Upper lobe of left lung (tissue), 4 donors: ENCODE results near the gene RASIP1.
A peak's percentile ranks its signal among the peaks of the same experiment; 100 is the strongest.

Experiments
- POLR2A ChIP-seq, 4 donors: fragments of 450-650 bp; IDR thresholded peaks; one replicate each; pipeline ENCODE4 v1.5.1; 2016 to 2017; ENCODE audit warnings: antibody characterized with exemption in 4 of 4, mild to moderate bottlenecking in 2 of 4
- POLR2AphosphoS5 ChIP-seq, 2 donors: sonication (generic); formaldehyde crosslinking; IDR thresholded peaks; one replicate each; pipeline ENCODE4 v1.5.1; 2017; ENCODE audit warnings: antibody characterized with exemption in 2 of 2
- TF ChIP-seq, protein P1 (sequence below), 6 experiments: fragments of 450-650 bp in 4 of 6; fragments of 200-600 bp in 2 of 6; sonication (generic) in 2 of 6; IDR thresholded peaks; one replicate each; pipeline ENCODE4 v1.5.1; 2016 to 2019; ENCODE audit warnings: antibody characterized with exemption in 6 of 6

DNA sequence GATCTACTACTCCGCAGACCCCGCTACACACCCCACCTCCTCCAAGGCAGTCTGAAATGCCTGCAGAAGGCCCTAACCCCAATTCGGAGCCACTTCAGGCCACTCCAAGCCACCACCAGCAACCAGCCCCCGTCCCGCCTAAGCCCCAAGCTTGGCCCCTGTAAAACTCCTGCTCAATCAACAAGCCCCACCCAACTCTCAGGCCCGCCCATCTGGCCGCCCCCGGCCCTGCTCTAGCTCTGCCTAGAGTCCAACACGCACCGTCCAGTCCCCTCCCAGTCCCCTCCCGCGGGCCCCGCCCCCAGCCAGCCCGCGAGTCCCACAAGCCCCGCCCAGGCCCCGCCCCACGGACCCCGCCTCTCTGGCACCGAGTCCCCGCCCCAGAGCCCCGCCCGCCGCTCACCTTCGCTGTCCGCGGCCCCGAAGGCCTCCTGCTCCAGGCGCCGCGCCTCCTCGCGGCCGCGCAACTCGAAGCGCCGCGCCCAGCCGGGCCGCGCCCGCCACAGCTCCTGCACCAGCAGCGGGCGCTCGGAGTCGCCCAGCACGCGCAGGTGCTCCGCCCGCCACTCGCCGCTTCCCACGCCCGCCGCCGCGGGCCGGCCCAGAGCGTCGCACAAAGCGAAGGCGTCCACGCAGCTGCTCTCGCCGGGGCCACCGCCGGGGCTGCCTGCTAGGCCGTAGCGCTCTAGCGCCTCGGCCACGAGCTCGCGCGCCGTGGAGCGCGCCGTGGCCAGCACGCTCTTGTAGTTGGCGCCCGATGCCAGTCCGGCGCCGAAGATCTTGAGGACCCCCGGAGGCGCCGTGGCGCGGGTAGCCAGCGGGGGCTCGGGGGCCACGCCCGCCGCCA, 1.6 kb downstream of the RASIP1 start:
- TF ChIP-seq, protein P1, sequence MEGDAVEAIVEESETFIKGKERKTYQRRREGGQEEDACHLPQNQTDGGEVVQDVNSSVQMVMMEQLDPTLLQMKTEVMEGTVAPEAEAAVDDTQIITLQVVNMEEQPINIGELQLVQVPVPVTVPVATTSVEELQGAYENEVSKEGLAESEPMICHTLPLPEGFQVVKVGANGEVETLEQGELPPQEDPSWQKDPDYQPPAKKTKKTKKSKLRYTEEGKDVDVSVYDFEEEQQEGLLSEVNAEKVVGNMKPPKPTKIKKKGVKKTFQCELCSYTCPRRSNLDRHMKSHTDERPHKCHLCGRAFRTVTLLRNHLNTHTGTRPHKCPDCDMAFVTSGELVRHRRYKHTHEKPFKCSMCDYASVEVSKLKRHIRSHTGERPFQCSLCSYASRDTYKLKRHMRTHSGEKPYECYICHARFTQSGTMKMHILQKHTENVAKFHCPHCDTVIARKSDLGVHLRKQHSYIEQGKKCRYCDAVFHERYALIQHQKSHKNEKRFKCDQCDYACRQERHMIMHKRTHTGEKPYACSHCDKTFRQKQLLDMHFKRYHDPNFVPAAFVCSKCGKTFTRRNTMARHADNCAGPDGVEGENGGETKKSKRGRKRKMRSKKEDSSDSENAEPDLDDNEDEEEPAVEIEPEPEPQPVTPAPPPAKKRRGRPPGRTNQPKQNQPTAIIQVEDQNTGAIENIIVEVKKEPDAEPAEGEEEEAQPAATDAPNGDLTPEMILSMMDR (IDR thresholded peaks at IDR 0.05) = peak; percentile 41 to 84 (median 68)
- TF ChIP-seq POLR2A (IDR thresholded peaks at IDR 0.05) (peak in 1 of 4 donors; percentile 59), POLR2AphosphoS5 (IDR thresholded peaks at IDR 0.05) (peak in 1 of 2 donors; percentile 9)
